ENCODE results near the gene RBFOX1.

RBFOX1 gene

DNA sequence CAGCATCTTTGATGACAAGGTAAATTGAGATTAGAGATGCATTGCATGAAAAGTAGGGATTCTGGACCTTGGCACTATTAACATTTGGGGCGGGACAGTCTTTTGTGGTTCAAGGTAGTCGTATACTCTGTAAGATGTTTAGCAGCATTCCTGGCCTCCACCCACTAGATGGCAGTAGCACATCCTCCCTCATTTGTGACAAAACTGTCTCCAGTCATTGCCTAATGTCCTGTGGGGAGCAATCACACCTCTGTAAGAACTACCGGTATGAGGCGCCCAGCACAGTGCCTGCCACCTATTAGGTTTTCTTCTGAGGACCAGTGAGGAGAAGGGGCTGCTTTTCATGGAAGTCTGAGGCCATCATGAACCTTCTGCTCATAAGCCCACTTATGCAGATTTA lies 180.8 kb downstream of the RBFOX1 start:
- no peak overlapping the region for H3K4me3 ChIP-seq (ENCODE audit: low read depth, low read length)
- TF ChIP-seq, protein P1, sequence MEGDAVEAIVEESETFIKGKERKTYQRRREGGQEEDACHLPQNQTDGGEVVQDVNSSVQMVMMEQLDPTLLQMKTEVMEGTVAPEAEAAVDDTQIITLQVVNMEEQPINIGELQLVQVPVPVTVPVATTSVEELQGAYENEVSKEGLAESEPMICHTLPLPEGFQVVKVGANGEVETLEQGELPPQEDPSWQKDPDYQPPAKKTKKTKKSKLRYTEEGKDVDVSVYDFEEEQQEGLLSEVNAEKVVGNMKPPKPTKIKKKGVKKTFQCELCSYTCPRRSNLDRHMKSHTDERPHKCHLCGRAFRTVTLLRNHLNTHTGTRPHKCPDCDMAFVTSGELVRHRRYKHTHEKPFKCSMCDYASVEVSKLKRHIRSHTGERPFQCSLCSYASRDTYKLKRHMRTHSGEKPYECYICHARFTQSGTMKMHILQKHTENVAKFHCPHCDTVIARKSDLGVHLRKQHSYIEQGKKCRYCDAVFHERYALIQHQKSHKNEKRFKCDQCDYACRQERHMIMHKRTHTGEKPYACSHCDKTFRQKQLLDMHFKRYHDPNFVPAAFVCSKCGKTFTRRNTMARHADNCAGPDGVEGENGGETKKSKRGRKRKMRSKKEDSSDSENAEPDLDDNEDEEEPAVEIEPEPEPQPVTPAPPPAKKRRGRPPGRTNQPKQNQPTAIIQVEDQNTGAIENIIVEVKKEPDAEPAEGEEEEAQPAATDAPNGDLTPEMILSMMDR (IDR thresholded peaks at IDR 0.05; ENCODE audit: control insufficient read depth, extremely low read depth, insufficient read depth): peak; percentile 51
- DNase-seq (ENCODE audit: low read depth): no peak

- no peak for DNase-seq (ENCODE audit: low read depth)
- H3K4me3 ChIP-seq (ENCODE audit: low read depth, low read length): no peak overlapping the region
- TF ChIP-seq, protein P1 (IDR thresholded peaks at IDR 0.05; ENCODE audit: control insufficient read depth, extremely low read depth, insufficient read depth): no peak
These were observed 182.9 kb downstream of the RBFOX1 start for GRCh38 chr16:7515543-7515942.

- DNase-seq (ENCODE audit: low read depth): no peak
- TF ChIP-seq, protein P1 (IDR thresholded peaks at IDR 0.05; ENCODE audit: control insufficient read depth, extremely low read depth, insufficient read depth): no peak
- H3K4me3 ChIP-seq (ENCODE audit: low read depth, low read length): no peak overlapping the region
These were observed 184.9 kb downstream of the RBFOX1 start for GRCh38 chr16:7517496-7517895.

- H3K4me3 ChIP-seq (ENCODE audit: low read depth, low read length): no peak overlapping the region
- TF ChIP-seq, protein P1 (IDR thresholded peaks at IDR 0.05; ENCODE audit: control insufficient read depth, extremely low read depth, insufficient read depth): no peak
- DNase-seq (ENCODE audit: low read depth): no peak
These were observed 185.5 kb downstream of the RBFOX1 start for GRCh38 chr16:7518158-7518557.

DNA sequence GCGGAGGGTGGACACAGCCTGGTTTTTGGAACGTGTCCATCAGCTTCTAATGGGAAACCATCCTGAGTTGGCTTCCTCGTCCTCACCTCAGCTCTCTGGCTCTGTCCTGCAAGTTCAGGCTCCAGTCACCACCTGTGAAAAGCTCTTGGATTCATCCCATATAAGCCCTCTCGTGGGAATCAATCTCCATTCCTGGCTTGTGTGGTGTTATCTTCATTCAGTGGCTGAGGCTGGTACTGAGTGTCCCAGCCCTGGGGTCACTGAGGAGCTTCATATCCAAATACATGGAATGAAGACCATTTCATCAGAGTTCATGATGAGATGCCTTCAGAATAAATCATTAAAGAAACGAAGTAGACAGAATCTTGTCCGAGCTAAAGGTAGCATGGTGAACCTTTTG lies 189.2 kb downstream of the RBFOX1 start:
- TF ChIP-seq, protein P1 (IDR thresholded peaks at IDR 0.05; ENCODE audit: control insufficient read depth, extremely low read depth, insufficient read depth): no peak
- no peak for DNase-seq (ENCODE audit: low read depth)
- H3K4me3 ChIP-seq (ENCODE audit: low read depth, low read length): no peak overlapping the region

DNA sequence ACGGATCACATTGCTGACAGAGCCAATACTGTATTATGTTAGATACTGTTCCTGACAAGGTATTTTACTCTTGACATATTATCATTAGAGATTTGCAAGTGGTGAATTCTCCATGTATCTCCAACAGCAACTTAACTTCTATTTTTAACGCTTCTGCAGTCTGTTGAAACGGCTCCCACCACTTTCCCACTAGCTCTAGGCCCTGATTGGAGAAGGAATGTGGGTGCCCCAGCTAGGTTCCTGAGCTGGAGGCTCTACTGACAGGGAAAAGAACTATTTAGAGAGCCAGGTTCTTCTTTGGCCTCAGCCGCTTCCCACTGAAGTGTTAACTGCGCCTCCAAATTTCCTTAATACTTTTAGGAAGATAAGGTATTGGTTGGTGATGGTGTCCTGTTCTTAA lies 191.8 kb downstream of the RBFOX1 start:
- DNase-seq (ENCODE audit: low read depth): no peak
- H3K4me3 ChIP-seq (ENCODE audit: low read depth, low read length): no peak overlapping the region
- TF ChIP-seq, protein P1 (IDR thresholded peaks at IDR 0.05; ENCODE audit: control insufficient read depth, extremely low read depth, insufficient read depth): no peak

DNA sequence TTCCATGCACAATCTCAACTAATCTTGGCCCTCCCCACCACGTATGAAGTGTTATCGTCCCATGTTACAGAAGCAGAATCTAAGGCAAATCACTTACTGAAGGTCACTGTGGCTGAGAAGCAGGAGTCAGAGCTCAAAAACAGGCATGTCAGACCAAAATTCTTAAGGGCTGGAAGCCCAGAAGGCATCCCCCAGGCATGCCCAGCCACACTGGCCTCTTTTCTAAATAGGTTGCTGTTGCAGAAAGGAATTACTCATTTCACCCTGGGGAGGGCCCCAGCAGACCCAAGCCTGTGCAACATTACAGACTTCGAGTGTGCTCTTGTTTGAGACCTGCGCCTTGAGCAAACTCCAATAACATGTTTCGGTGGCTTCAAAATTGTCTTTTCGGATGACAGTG lies 194.1 kb downstream of the RBFOX1 start:
- H3K4me3 ChIP-seq (ENCODE audit: low read depth, low read length): no peak overlapping the region
- no peak for DNase-seq (ENCODE audit: low read depth)
- TF ChIP-seq, protein P1 (IDR thresholded peaks at IDR 0.05; ENCODE audit: control insufficient read depth, extremely low read depth, insufficient read depth): no peak

Measured in LNCaP clone FGC (cell line).